Uterus (tissue), 2 donors: Measurements from ENCODE around the gene GLRA3.

Experiments
- CTCF ChIP-seq, 4 experiments: fragments of 200-600 bp in 2 of 4; fragments of 450-650 bp in 2 of 4; sonication (generic) in 2 of 4; IDR thresholded peaks; one replicate each; pipeline ENCODE4 v1.5.1; 2016 to 2019; ENCODE audit warnings: antibody characterized with exemption in 4 of 4, mild to moderate bottlenecking in 2 of 4, moderate library complexity in 1 of 4
- POLR2A ChIP-seq, 2 donors: fragments of 450-650 bp; IDR thresholded peaks; one replicate each; pipeline ENCODE4 v1.6.1; 2016; ENCODE audit warnings: antibody characterized with exemption in 2 of 2, mild to moderate bottlenecking in 1 of 2, moderate library complexity in 1 of 2

GRCh38 chr4:174775366-174775765 is 53.7 kb downstream of the GLRA3 start:
- no peak for TF ChIP-seq CTCF (IDR thresholded peaks at IDR 0.05)
- TF ChIP-seq POLR2A (IDR thresholded peaks at IDR 0.05), result no peak
